HG03571 (cell line): ENCODE measurements around the gene LDB1.

Source experiments
- ATAC-seq: cut with Tn5 transposase; IDR thresholded peaks from one replicate; pipeline ENCODE4 v1.9.1; 2021; ENCODE audit not compliant: unreplicated experiment

LDB1 gene

GRCh38 chr10:102065561-102066398 is 54.4 kb downstream of the LDB1 start:
- ATAC-seq, result peak; percentile 10

GRCh38 chr10:102064868-102065560 is 55.2 kb downstream of the LDB1 start, which contains the start of gene HPS6:
Gene HPS6 (plus strand): TSS chr10:102065349. CDS start chr10:102065475, 126 bp downstream.
- peak; percentile 94 for ATAC-seq

- ATAC-seq, result no peak
These were observed 55.7 kb downstream of the LDB1 start for GRCh38 chr10:102064503-102064867.

- no peak for ATAC-seq
These were observed 60.2 kb downstream of the LDB1 start for GRCh38 chr10:102059987-102060386.
